CD14-positive monocyte (primary cell): ENCODE results near the gene PCDHA1. TPM values are rescaled to one million over a fixed set of nuclear protein-coding genes. Genes with fewer than 3 reads are reported as not detected.

Source experiments
- DNase-seq, 3 donors: peaks; one replicate each; pipeline ENCODE4 v3.0.0-alpha.2; 2011 to 2022
- H2AFZ ChIP-seq: 2 replicates; pipeline ENCODE4 v1.6.0; 2012; ENCODE audit warnings: mild to moderate bottlenecking, low read depth, low read length, inconsistent platforms; ENCODE audit not compliant: insufficient read depth, poor library complexity, severe bottlenecking
- H3K27ac ChIP-seq, 2 donors: 1 replicate in 1 of 2; 2 replicates in 1 of 2; pipeline ENCODE4 v1.5.1; 2012 to 2013; ENCODE audit warnings: low read length in 2 of 2, control low read depth in 1 of 2, inconsistent platforms in 1 of 2, low read depth in 1 of 2, mild to moderate bottlenecking in 1 of 2
- H3K27me3 ChIP-seq, 2 donors: one replicate each; pipeline versions ENCODE4 v1.6.0 to v1.6.1; 2011 to 2013; ENCODE audit warnings: low read length in 2 of 2; ENCODE audit not compliant: control insufficient read depth in 2 of 2, insufficient read depth in 2 of 2
- H3K36me3 ChIP-seq, 2 donors: replicated peaks in 1 of 2; 1 replicate in 1 of 2; 2 replicates in 1 of 2; pipeline versions ENCODE4 v1.5.1 to v1.6.1; 2012 to 2013; ENCODE audit warnings: low read length in 2 of 2, control low read depth in 1 of 2, inconsistent platforms in 1 of 2, mild to moderate bottlenecking in 1 of 2; ENCODE audit not compliant: insufficient read depth in 2 of 2, control insufficient read depth in 1 of 2
- H3K4me1 ChIP-seq, 2 donors: 1 replicate in 1 of 2; 2 replicates in 1 of 2; pipeline versions ENCODE4 v1.5.1 to v1.6.1; 2012 to 2013; ENCODE audit warnings: low read length in 2 of 2, control low read depth in 1 of 2, inconsistent platforms in 1 of 2, mild to moderate bottlenecking in 1 of 2, moderate library complexity in 1 of 2; ENCODE audit not compliant: insufficient read depth in 2 of 2, control insufficient read depth in 1 of 2
- H3K4me2 ChIP-seq: replicated peaks from 2 replicates; pipeline ENCODE3; 2012; ENCODE audit warnings: low read length, moderate library complexity, mild to moderate bottlenecking; ENCODE audit not compliant: poor library complexity, severe bottlenecking; ENCODE audit errors: extremely low read depth
- H3K4me3 ChIP-seq, 3 experiments: fragments of 200-600 bp in 1 of 3; sonication (generic) in 1 of 3; replicated peaks in 1 of 3; 1 replicate in 2 of 3; 2 replicates in 1 of 3; pipeline ENCODE4 v1.5.1; 2011 to 2013; ENCODE audit warnings: low read length in 3 of 3, mild to moderate bottlenecking in 3 of 3, control low read depth in 2 of 3, low read depth in 2 of 3, inconsistent platforms in 1 of 3, moderate library complexity in 1 of 3
- H3K79me2 ChIP-seq: 2 replicates; pipeline ENCODE4 v1.6.0; 2012; ENCODE audit warnings: mild to moderate bottlenecking, control low read depth, inconsistent platforms, low read length, moderate library complexity; ENCODE audit not compliant: insufficient read depth
- H3K9ac ChIP-seq: 2 replicates; pipeline ENCODE4 v1.6.0; 2017; ENCODE audit warnings: low read length, mild to moderate bottlenecking; ENCODE audit not compliant: insufficient read depth, poor library complexity, severe bottlenecking
- H3K9me3 ChIP-seq, 2 donors: replicated peaks in 1 of 2; 1 replicate in 1 of 2; 2 replicates in 1 of 2; pipeline versions ENCODE4 v1.5.1 to v1.6.1; 2012 to 2013; ENCODE audit warnings: low read length in 2 of 2, control low read depth in 1 of 2; ENCODE audit not compliant: control insufficient read depth in 1 of 2, insufficient read depth in 1 of 2
- H4K20me1 ChIP-seq: 2 replicates; pipeline ENCODE4 v1.6.0; 2012; ENCODE audit warnings: mild to moderate bottlenecking, low read length, control low read depth, moderate library complexity; ENCODE audit not compliant: insufficient read depth
- H3K27ac Mint-ChIP-seq, 7 donors: one replicate each; pipeline ENCODE4 v1.8.0; 2020; ENCODE audit warnings: mild to moderate bottlenecking in 7 of 7, mixed read lengths in 7 of 7, moderate library complexity in 6 of 7, inconsistent platforms in 2 of 7
- H3K27me3 Mint-ChIP-seq, 3 donors: one replicate each; pipeline ENCODE4 v1.8.0; 2021 to 2022; ENCODE audit warnings: low read depth in 3 of 3, mild to moderate bottlenecking in 3 of 3, mixed read lengths in 3 of 3, moderate library complexity in 3 of 3, inconsistent platforms in 1 of 3
- H3K36me3 Mint-ChIP-seq, 2 donors: one replicate each; pipeline ENCODE4 v1.8.0; 2020; ENCODE audit warnings: mixed read lengths in 2 of 2, inconsistent platforms in 1 of 2, mild to moderate bottlenecking in 1 of 2
- H3K4me1 Mint-ChIP-seq: one replicate; pipeline ENCODE4 v1.8.0; 2020; ENCODE audit warnings: mild to moderate bottlenecking, mixed read lengths
- H3K4me3 Mint-ChIP-seq, 2 donors: one replicate each; pipeline ENCODE4 v1.8.0; 2020; ENCODE audit warnings: mild to moderate bottlenecking in 2 of 2, mixed read lengths in 2 of 2, moderate library complexity in 1 of 2
- H3K9me3 Mint-ChIP-seq, 7 donors: one replicate each; pipeline ENCODE4 v1.8.0; 2020 to 2022; ENCODE audit warnings: mixed read lengths in 7 of 7, mild to moderate bottlenecking in 6 of 7, moderate library complexity in 6 of 7, inconsistent platforms in 2 of 7
- WGBS: methylation state at CpG from one replicate; pipeline ENCODE4 v1.1.5; 2013; ENCODE audit warnings: missing lambda C conversion rate; ENCODE audit not compliant: insufficient coverage; 5-methylcytosine and 5-hydroxymethylcytosine counted together
- intact Hi-C, 2 donors: fragments of 100-400 bp; cut with micrococcal nuclease; formaldehyde crosslinking; loops; one replicate each; pipeline versions ENCODE4 v1.15.0 to v1.15.1; 2023
- polyA plus RNA-seq, 3 donors: library from polyadenylated mRNA; depleted of rRNA in 1 of 3; unstranded in 2 of 3; stranded (reverse) in 1 of 3; fragments of 300-500 nt in 2 of 3; fragments of >200 nt in 1 of 3; fragmentation: Illumina TruSeq in 2 of 3; gene quantifications; 1 replicate in 2 of 3; 2 replicates in 1 of 3; pipeline ENCODE4 v1.2.3, GENCODE V29; 2012 to 2021
- TF ChIP-seq, protein P1 (sequence below): fragments of 200-600 bp; IDR thresholded peaks from one replicate; pipeline ENCODE4 v1.8.0; 2022; ENCODE audit warnings: antibody characterized with exemption, mild to moderate bottlenecking

The PCDHA1 gene
- polyA plus RNA-seq, 3 donors: not detected

DNA sequence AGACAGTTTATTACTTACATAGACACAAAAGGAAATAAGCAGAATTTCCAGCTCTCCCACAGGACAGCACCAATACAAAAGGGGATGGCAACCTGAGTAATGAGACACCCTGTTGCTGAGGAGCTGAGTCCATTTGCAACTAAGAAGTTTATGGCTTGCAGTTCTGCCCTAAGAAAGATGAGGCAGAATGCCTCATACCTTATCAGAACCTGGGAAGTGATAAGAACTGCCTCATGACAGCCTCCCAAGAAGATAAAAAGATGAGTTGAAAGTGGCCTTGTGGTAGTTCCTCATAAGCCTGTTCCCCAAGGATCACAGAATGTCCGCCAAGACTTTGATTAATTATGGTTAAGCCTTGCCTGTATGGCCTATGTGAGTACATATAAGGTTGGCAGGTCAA, 44.0 kb upstream of the PCDHA1 start:
- intact Hi-C loops: no loop called here
- Histone ChIP-seq H3K79me2 (no peaks in the 10 kb centered on the region), H2AFZ (no peak overlapping the region), H3K9ac (no peak overlapping the region), H3K9me3 (peaks cover 39 to 46% of the 10 kb centered on the region in 2 donors), H3K36me3 (no peaks in the 10 kb centered on the region), H3K4me3 (no peak overlapping the region), H3K27ac (no peak overlapping the region), H4K20me1 (no peaks in the 10 kb centered on the region), H3K27me3 (no peaks in the 10 kb centered on the region), H3K4me1 (no peaks in the 10 kb centered on the region), H3K4me2 (no peak overlapping the region)
- H3K4me1 Mint-ChIP-seq: no peaks in the 10 kb centered on the region
- no peak overlapping the region for H3K27ac Mint-ChIP-seq
- no peaks in the 10 kb centered on the region for H3K36me3 Mint-ChIP-seq
- no CpG with 5 or more reads among the region's 1 CpG for WGBS
- H3K4me3 Mint-ChIP-seq: no peak overlapping the region
- no peak for DNase-seq
- H3K9me3 Mint-ChIP-seq: peaks cover 23 to 64% (median 53%) of the 10 kb centered on the region in 7 donors
- H3K27me3 Mint-ChIP-seq: peaks cover 0 to 4% (median 2%) of the 10 kb centered on the region in 3 donors
- TF ChIP-seq, protein P1, sequence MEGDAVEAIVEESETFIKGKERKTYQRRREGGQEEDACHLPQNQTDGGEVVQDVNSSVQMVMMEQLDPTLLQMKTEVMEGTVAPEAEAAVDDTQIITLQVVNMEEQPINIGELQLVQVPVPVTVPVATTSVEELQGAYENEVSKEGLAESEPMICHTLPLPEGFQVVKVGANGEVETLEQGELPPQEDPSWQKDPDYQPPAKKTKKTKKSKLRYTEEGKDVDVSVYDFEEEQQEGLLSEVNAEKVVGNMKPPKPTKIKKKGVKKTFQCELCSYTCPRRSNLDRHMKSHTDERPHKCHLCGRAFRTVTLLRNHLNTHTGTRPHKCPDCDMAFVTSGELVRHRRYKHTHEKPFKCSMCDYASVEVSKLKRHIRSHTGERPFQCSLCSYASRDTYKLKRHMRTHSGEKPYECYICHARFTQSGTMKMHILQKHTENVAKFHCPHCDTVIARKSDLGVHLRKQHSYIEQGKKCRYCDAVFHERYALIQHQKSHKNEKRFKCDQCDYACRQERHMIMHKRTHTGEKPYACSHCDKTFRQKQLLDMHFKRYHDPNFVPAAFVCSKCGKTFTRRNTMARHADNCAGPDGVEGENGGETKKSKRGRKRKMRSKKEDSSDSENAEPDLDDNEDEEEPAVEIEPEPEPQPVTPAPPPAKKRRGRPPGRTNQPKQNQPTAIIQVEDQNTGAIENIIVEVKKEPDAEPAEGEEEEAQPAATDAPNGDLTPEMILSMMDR: no peak

DNA sequence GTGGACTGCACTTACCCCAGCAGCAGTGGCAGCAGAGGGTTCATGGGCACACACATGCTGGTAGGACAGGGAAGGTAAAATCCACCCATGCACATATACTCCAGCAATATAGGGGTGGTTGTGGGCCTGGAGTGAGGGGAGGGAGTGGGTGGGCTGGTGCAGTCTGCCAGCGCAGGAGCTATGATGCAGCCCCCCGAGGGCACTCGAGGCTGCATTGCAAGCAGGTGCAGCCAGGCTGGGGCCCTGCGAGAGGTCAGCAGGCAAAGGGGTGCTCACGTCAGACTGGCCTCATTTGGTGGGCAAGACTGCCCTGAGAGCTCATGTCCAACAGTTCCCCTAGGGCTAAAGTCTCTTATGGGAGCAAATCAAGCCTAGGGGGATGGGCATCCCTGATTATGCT, 32.4 kb upstream of the PCDHA1 start:
- Mint-ChIP-seq H3K27ac (peak overlapping the region in 1 of 7 donors; percentile 11), H3K36me3 (no peaks in the 10 kb centered on the region), H3K9me3 (peaks cover 46 to 79% (median 66%) of the 10 kb centered on the region in 7 donors), H3K4me3 (no peak overlapping the region), H3K27me3 (peaks cover 3 to 6% (median 4%) of the 10 kb centered on the region in 3 donors), H3K4me1 (no peaks in the 10 kb centered on the region)
- H3K9me3 ChIP-seq: peaks cover 29 to 76% of the 10 kb centered on the region in 2 donors
- TF ChIP-seq, protein P1: no peak
- 83% methylated on average over 5 of the region's 5 CpGs for WGBS
- H3K79me2 ChIP-seq: no peaks in the 10 kb centered on the region
- no peaks in the 10 kb centered on the region for H3K36me3 ChIP-seq
- no peak for DNase-seq
- H2AFZ ChIP-seq: no peak overlapping the region
- no peak overlapping the region for H3K27ac ChIP-seq
- no peak overlapping the region for H3K4me3 ChIP-seq
- intact Hi-C loops: no loop called here
- H3K4me1 ChIP-seq: no peaks in the 10 kb centered on the region
- H3K4me2 ChIP-seq: no peak overlapping the region
- H3K9ac ChIP-seq: no peak overlapping the region
- no peaks in the 10 kb centered on the region for H3K27me3 ChIP-seq
- H4K20me1 ChIP-seq: no peaks in the 10 kb centered on the region
